Dermis lymphatic vessel endothelial cell (primary cell): ENCODE results near the gene PIK3C3. TPM values are rescaled to one million over a fixed set of nuclear protein-coding genes. Genes with fewer than 3 reads are reported as not detected.

Source experiments
- total RNA-seq: library from RNA; depleted of rRNA; stranded (reverse); fragments of >200 nt; gene quantifications from 2 replicates; pipeline ENCODE4 v1.2.1, GENCODE V29; 2014

The PIK3C3 gene
- total RNA-seq = 39.6 and 48.0 TPM in 2 replicates

DNA sequence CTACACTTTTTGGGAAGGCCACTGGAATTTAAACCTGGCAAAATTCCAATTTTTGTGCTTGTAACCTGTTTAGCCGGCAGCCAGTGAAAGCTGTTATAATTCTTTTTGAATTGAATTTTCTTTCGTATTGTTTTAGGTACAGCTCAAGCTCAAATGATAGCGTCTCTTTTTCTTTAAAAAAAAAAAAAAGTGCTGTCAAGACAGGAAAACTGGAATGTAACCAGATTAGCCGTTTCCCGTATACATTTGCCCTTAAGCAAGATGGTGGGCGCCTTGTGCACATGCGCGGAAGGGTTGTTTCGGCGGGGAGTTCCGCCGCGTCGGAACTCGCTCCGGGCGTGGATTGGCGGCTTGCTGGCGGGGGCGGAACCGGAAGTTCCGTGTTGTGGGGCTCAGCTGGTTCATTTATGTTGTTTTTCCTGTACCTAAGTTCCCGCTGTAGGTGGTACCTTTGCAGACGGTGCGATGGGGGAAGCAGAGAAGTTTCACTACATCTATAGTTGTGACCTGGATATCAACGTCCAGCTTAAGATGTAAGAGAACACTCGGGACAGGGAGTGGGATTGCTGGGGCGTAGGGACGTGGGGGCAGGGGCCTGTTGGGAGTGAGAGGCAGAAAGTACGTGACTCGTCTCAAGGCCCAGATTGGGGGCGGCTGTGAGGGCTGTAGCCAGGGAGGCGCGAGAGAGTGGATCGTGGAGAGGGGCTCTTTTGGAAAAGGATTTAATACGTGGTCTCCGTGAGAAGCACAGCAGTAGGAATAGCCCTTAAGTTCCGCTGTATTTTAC, at the start of gene PIK3C3:
TSS of gene PIK3C3 (plus strand) at position 408 of the 787 bp plus-strand sequence. CDS start at position 466, 58 bp downstream.

